K562 (cell line): ENCODE measurements around the gene UNC45B. TPM values are rescaled to one million over a fixed set of nuclear protein-coding genes. Genes with fewer than 3 reads are reported as not detected.

Experiments used
- KDM4B ChIP-seq, 2 experiments: fragments of 450-650 bp in 1 of 2; sonication (generic) in 1 of 2; IDR thresholded peaks; 2 replicates each; pipeline ENCODE4 v1.6.1; 2016 to 2017; ENCODE audit warnings: borderline replicate concordance in 2 of 2, antibody characterized with exemption in 1 of 2, low read depth in 1 of 2, mild to moderate bottlenecking in 1 of 2
- NFIX ChIP-seq: fragments of 250-450 bp; sonication (Bioruptor Pico); IDR thresholded peaks from 2 replicates; pipeline ENCODE4 v1.4.0; 2020; ENCODE audit warnings: low read depth, mild to moderate bottlenecking, moderate library complexity
- SMAD1 ChIP-seq: fragments of 150-350 bp; IDR thresholded peaks from 2 replicates; pipeline ENCODE4 v1.6.1; 2014; ENCODE audit warnings: low read length, low read depth; ENCODE audit not compliant: partially characterized antibody
- ZBTB34 ChIP-seq: fragments of 250-450 bp; sonication (Bioruptor Pico); IDR thresholded peaks from 2 replicates; pipeline ENCODE4 v1.8.0; 2021; ENCODE audit warnings: mild to moderate bottlenecking, moderate library complexity
- ZNF232 ChIP-seq: sonication (generic); formaldehyde crosslinking; IDR thresholded peaks from 2 replicates; pipeline ENCODE4 v1.8.0; 2022; ENCODE audit warnings: mild to moderate bottlenecking, missing genetic modification reagents
- ZNF282 ChIP-seq: sonication (generic); formaldehyde crosslinking; IDR thresholded peaks from 2 replicates; pipeline ENCODE4 v1.8.1; 2023; ENCODE audit warnings: missing genetic modification reagents
- polyA plus RNA-seq, 8 experiments: library from polyadenylated mRNA; depleted of rRNA in 4 of 8; stranded (reverse) in 5 of 8; unstranded in 3 of 8; fragments of >200 nt; fragmentation: Nextera tagmentation in 2 of 8; fragmentation: Illumina TruSeq in 1 of 8; extraction: Ambion mirVana in 2 of 8; extraction: Trizol in 1 of 8; gene quantifications; 2 replicates each; pipeline versions ENCODE4 v1.2.1 to v1.2.3, GENCODE V29; 2011 to 2014; ENCODE audit warnings: inconsistent platforms in 1 of 8, missing spikeins in 1 of 8
- total RNA-seq, 7 experiments: library from RNA; depleted of rRNA in 6 of 7; stranded (reverse); fragments of >200 nt in 6 of 7; fragmentation: Illumina TruSeq in 2 of 7; extraction: Trizol in 2 of 7; gene quantifications; 2 replicates each; pipeline versions ENCODE4 v1.2.1 to v1.2.3, GENCODE V29; 2011 to 2021; ENCODE audit warnings: low replicate concordance in 1 of 7
- TF ChIP-seq, protein P1 (sequence below): fragments of 250-450 bp; sonication (Bioruptor Pico); IDR thresholded peaks from 2 replicates; pipeline ENCODE4 v1.4.0; 2020
- TF ChIP-seq, protein P2 (sequence below): fragments of 250-450 bp; sonication (Bioruptor Pico); IDR thresholded peaks from 2 replicates; pipeline ENCODE4 v1.5.0; 2022; ENCODE audit warnings: mild to moderate bottlenecking
- TF ChIP-seq, protein P3 (sequence below), 2 experiments: fragments of 450-650 bp in 1 of 2; IDR thresholded peaks; 2 replicates each; pipeline ENCODE4 v1.6.1; 2011 to 2017; ENCODE audit warnings: low read depth in 2 of 2, antibody characterized with exemption in 1 of 2, borderline replicate concordance in 1 of 2, low read length in 1 of 2, mild to moderate bottlenecking in 1 of 2, mixed read lengths in 1 of 2; ENCODE audit not compliant: control insufficient read depth in 1 of 2
- TF ChIP-seq, protein P4 (sequence below): sonication (generic); formaldehyde crosslinking; IDR thresholded peaks from 2 replicates; pipeline ENCODE4 v1.9.0; 2022; ENCODE audit warnings: mild to moderate bottlenecking, missing genetic modification reagents

The UNC45B gene
- total and polyA plus RNA-seq, 9 of the 15 experiments (the other 6 are each of a cell fraction or from before 2014, with no cell fraction given) = not detected

DNA sequence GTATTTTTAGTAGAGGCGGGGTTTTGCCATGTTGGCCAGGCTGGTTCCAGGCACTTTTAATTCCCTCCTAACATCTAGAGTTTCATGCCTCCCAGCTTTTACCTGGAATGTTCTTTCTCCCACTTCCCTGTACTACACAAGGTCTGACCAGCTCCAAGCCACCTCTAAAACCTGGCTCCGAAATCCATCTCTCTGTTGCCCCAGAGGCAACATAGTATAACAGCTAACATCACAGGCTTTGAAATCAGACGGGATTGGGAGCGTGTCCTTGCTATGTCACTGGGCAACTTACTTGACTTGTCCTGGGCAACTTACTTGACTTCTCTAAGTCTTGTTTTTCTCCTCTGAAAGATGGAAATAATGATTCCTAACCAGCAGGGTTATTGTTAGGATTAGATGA lies 15.1 kb downstream of the UNC45B start (continued):
- TF ChIP-seq ZBTB34 (no peak), KDM4B (IDR thresholded peaks at IDR 0.05; ENCODE audit: borderline replicate concordance in 2 of 2, low read depth in 1 of 2) (no peak), SMAD1 (no peak), ZNF232 (CRISPR knock-in tag) (no peak), ZNF282 (CRISPR knock-in tag) (no peak), NFIX (CRISPR knock-in tag) (no peak)
- TF ChIP-seq, protein P1, sequence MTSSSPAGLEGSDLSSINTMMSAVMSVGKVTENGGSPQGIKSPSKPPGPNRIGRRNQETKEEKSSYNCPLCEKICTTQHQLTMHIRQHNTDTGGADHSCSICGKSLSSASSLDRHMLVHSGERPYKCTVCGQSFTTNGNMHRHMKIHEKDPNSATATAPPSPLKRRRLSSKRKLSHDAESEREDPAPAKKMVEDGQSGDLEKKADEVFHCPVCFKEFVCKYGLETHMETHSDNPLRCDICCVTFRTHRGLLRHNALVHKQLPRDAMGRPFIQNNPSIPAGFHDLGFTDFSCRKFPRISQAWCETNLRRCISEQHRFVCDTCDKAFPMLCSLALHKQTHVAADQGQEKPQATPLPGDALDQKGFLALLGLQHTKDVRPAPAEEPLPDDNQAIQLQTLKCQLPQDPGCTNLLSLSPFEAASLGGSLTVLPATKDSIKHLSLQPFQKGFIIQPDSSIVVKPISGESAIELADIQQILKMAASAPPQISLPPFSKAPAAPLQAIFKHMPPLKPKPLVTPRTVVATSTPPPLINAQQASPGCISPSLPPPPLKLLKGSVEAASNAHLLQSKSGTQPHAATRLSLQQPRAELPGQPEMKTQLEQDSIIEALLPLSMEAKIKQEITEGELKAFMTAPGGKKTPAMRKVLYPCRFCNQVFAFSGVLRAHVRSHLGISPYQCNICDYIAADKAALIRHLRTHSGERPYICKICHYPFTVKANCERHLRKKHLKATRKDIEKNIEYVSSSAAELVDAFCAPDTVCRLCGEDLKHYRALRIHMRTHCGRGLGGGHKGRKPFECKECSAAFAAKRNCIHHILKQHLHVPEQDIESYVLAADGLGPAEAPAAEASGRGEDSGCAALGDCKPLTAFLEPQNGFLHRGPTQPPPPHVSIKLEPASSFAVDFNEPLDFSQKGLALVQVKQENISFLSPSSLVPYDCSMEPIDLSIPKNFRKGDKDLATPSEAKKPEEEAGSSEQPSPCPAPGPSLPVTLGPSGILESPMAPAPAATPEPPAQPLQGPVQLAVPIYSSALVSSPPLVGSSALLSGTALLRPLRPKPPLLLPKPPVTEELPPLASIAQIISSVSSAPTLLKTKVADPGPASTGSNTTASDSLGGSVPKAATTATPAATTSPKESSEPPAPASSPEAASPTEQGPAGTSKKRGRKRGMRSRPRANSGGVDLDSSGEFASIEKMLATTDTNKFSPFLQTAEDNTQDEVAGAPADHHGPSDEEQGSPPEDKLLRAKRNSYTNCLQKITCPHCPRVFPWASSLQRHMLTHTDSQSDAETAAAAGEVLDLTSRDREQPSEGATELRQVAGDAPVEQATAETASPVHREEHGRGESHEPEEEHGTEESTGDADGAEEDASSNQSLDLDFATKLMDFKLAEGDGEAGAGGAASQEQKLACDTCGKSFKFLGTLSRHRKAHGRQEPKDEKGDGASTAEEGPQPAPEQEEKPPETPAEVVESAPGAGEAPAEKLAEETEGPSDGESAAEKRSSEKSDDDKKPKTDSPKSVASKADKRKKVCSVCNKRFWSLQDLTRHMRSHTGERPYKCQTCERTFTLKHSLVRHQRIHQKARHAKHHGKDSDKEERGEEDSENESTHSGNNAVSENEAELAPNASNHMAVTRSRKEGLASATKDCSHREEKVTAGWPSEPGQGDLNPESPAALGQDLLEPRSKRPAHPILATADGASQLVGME (CRISPR knock-in tag) = no peak
- TF ChIP-seq, protein P2, sequence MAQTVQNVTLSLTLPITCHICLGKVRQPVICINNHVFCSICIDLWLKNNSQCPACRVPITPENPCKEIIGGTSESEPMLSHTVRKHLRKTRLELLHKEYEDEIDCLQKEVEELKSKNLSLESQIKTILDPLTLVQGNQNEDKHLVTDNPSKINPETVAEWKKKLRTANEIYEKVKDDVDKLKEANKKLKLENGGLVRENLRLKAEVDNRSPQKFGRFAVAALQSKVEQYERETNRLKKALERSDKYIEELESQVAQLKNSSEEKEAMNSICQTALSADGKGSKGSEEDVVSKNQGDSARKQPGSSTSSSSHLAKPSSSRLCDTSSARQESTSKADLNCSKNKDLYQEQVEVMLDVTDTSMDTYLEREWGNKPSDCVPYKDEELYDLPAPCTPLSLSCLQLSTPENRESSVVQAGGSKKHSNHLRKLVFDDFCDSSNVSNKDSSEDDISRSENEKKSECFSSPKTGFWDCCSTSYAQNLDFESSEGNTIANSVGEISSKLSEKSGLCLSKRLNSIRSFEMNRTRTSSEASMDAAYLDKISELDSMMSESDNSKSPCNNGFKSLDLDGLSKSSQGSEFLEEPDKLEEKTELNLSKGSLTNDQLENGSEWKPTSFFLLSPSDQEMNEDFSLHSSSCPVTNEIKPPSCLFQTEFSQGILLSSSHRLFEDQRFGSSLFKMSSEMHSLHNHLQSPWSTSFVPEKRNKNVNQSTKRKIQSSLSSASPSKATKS (CRISPR knock-in tag) = no peak
- TF ChIP-seq, protein P3, sequence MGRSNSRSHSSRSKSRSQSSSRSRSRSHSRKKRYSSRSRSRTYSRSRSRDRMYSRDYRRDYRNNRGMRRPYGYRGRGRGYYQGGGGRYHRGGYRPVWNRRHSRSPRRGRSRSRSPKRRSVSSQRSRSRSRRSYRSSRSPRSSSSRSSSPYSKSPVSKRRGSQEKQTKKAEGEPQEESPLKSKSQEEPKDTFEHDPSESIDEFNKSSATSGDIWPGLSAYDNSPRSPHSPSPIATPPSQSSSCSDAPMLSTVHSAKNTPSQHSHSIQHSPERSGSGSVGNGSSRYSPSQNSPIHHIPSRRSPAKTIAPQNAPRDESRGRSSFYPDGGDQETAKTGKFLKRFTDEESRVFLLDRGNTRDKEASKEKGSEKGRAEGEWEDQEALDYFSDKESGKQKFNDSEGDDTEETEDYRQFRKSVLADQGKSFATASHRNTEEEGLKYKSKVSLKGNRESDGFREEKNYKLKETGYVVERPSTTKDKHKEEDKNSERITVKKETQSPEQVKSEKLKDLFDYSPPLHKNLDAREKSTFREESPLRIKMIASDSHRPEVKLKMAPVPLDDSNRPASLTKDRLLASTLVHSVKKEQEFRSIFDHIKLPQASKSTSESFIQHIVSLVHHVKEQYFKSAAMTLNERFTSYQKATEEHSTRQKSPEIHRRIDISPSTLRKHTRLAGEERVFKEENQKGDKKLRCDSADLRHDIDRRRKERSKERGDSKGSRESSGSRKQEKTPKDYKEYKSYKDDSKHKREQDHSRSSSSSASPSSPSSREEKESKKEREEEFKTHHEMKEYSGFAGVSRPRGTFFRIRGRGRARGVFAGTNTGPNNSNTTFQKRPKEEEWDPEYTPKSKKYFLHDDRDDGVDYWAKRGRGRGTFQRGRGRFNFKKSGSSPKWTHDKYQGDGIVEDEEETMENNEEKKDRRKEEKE (IDR thresholded peaks at IDR 0.05; ENCODE audit: borderline replicate concordance in 1 of 2, control insufficient read depth in 1 of 2, low read depth in 2 of 2, low read length in 1 of 2) = no peak
- TF ChIP-seq, protein P4, sequence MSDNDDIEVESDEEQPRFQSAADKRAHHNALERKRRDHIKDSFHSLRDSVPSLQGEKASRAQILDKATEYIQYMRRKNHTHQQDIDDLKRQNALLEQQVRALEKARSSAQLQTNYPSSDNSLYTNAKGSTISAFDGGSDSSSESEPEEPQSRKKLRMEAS (CRISPR knock-in tag) = no peak
